Measurements from ENCODE around the gene REC8. TPM values are rescaled to one million over a fixed set of nuclear protein-coding genes. Genes with fewer than 3 reads are reported as not detected.

REC8 gene
- total and polyA plus RNA-seq, 2 of the 13 experiments (the other 11 are each of a cell fraction or from before 2014, with no cell fraction given) = 3.4 to 14.7 TPM

GRCh38 chr14:24135834-24136683 lies 35.8 kb upstream of the REC8 start, which contains the start of gene PSME1 (continued):
- TF ChIP-seq ZNF263 (CRISPR knock-in tag; IDR thresholded peaks at IDR 0.05) = peak; percentile 54; the same call in 1 of the 2 replicates
- TF ChIP-seq PBX2 (CRISPR knock-in tag; IDR thresholded peaks at IDR 0.05) = no peak
- TF ChIP-seq TCF12 (IDR thresholded peaks at IDR 0.05) = no peak
- peak; percentile 93 for TF ChIP-seq TCF12 (CRISPR knock-in tag; IDR thresholded peaks at IDR 0.05)
- TF ChIP-seq BRD4 (CRISPR knock-in tag; IDR thresholded peaks at IDR 0.05) = peak; percentile 75
- TF ChIP-seq GABPA (IDR thresholded peaks at IDR 0.05; ENCODE audit: low read depth, low read length) = no peak
- TF ChIP-seq GABPA (CRISPR knock-in tag; IDR thresholded peaks at IDR 0.05; ENCODE audit: low read depth) = no peak
- no peak for TF ChIP-seq ARID4A (CRISPR knock-in tag; IDR thresholded peaks at IDR 0.05; ENCODE audit: borderline replicate concordance)
- TF ChIP-seq ZNF670 (CRISPR knock-in tag; IDR thresholded peaks at IDR 0.05; ENCODE audit: borderline replicate concordance) = no peak
- no peak for TF ChIP-seq RORA (CRISPR knock-in tag; IDR thresholded peaks at IDR 0.05)
- TF ChIP-seq MYPOP (CRISPR knock-in tag; IDR thresholded peaks at IDR 0.05) = no peak
- no peak for TF ChIP-seq EZH2 (conservative IDR thresholded peaks at IDR 0.05; ENCODE audit: low read depth, low read length)
- TF ChIP-seq NR3C1 (CRISPR knock-in tag; IDR thresholded peaks at IDR 0.05) = peak; percentile 84
- peak; percentile 93 for TF ChIP-seq ETV6 (CRISPR knock-in tag; conservative IDR thresholded peaks at IDR 0.05)
- peak; percentile 82; the same call in 1 of the 2 replicates for TF ChIP-seq ZNF138 (CRISPR knock-in tag; IDR thresholded peaks at IDR 0.05; ENCODE audit: low read depth)
- peak; percentile 91 for TF ChIP-seq ZSCAN20 (CRISPR knock-in tag; IDR thresholded peaks at IDR 0.05; ENCODE audit: borderline replicate concordance)
- TF ChIP-seq MAZ (IDR thresholded peaks at IDR 0.05; ENCODE audit: borderline replicate concordance, low read depth, low read length) = peak; percentile 94; the same call in 1 of the 2 replicates
- peak; percentile 99 for TF ChIP-seq MAZ (CRISPR knock-in tag; IDR thresholded peaks at IDR 0.05; ENCODE audit: low read depth)
- TF ChIP-seq ZMYM3 (CRISPR knock-in tag; IDR thresholded peaks at IDR 0.05) = no peak
- no peak for TF ChIP-seq ZBTB37 (CRISPR knock-in tag; IDR thresholded peaks at IDR 0.05)
- TF ChIP-seq ZMYM4 (CRISPR knock-in tag; IDR thresholded peaks at IDR 0.05) = no peak
- peak; percentile 56 for TF ChIP-seq ETV5 (CRISPR knock-in tag; IDR thresholded peaks at IDR 0.05; ENCODE audit: borderline replicate concordance)
- TF ChIP-seq ZNF343 (CRISPR knock-in tag; IDR thresholded peaks at IDR 0.05) = no peak
- TF ChIP-seq ZNF564 (CRISPR knock-in tag; IDR thresholded peaks at IDR 0.05) = no peak

All from HepG2 (cell line).